Glomerular visceral epithelial cell (primary cell): ENCODE data around the gene EIF4H.
"Not testable (repeated sequence)": the region's sequence is repeated elsewhere in the genome, so short reads cannot be mapped to it uniquely, and the experiment has no call there.

Experiments used
- DNase-seq: peaks from one replicate; pipeline ENCODE4 v3.0.0-alpha.2; 2016; ENCODE audit errors: extremely low spot score

The EIF4H gene

GRCh38 chr7:74199551-74200355 lies 25.6 kb downstream of the EIF4H start:
- peak; percentile 77 for DNase-seq

- DNase-seq, result peak; percentile 75
Observed at GRCh38 chr7:74202841-74203556, 28.8 kb downstream of the EIF4H start.

- DNase-seq, result no peak
Observed at GRCh38 chr7:74203956-74204618, 29.9 kb downstream of the EIF4H start.

- DNase-seq, result not testable (repeated sequence)
Observed at GRCh38 chr7:74206052-74206451, 31.9 kb downstream of the EIF4H start.

- peak; percentile 81 for DNase-seq
Observed at GRCh38 chr7:74206589-74207120, 32.5 kb downstream of the EIF4H start.

GRCh38 chr7:74207586-74207985 lies 33.4 kb downstream of the EIF4H start:
- DNase-seq, result no peak

GRCh38 chr7:74208241-74208640 lies 34.1 kb downstream of the EIF4H start:
- not testable (repeated sequence) for DNase-seq

GRCh38 chr7:74212661-74213060 lies 38.5 kb downstream of the EIF4H start:
- DNase-seq, result no peak

GRCh38 chr7:74214816-74215630 lies 40.9 kb downstream of the EIF4H start:
- DNase-seq, result no peak

GRCh38 chr7:74215921-74216320 lies 41.8 kb downstream of the EIF4H start:
- DNase-seq, result no peak

GRCh38 chr7:74216361-74216761 lies 42.2 kb downstream of the EIF4H start:
- DNase-seq, result no peak

- no peak for DNase-seq
Observed at GRCh38 chr7:74217455-74218342, 43.5 kb downstream of the EIF4H start.

GRCh38 chr7:74218343-74218698 lies 44.2 kb downstream of the EIF4H start:
- DNase-seq, result no peak

GRCh38 chr7:74219416-74219815 lies 45.3 kb downstream of the EIF4H start:
- no peak for DNase-seq

GRCh38 chr7:74220229-74220628 lies 46.1 kb downstream of the EIF4H start:
- no peak for DNase-seq

- DNase-seq, result no peak
Observed at GRCh38 chr7:74221713-74222112, 47.6 kb downstream of the EIF4H start.

- no peak for DNase-seq
Observed at GRCh38 chr7:74222851-74223710, 48.9 kb downstream of the EIF4H start.

GRCh38 chr7:74223711-74224510 lies 49.8 kb downstream of the EIF4H start:
- DNase-seq, result no peak

GRCh38 chr7:74224511-74224832 lies 50.3 kb downstream of the EIF4H start:
- no peak for DNase-seq
